Vagina (tissue), 2 donors: ENCODE results near the gene BRICD5.

Source experiments
- POLR2A ChIP-seq, 2 donors: fragments of 450-650 bp; IDR thresholded peaks; one replicate each; pipeline ENCODE4 v1.6.1; 2017; ENCODE audit warnings: antibody characterized with exemption in 2 of 2, mild to moderate bottlenecking in 2 of 2, moderate library complexity in 2 of 2
- POLR2AphosphoS5 ChIP-seq, 2 donors: sonication (generic); formaldehyde crosslinking; IDR thresholded peaks; one replicate each; pipeline ENCODE4 v1.9.0; 2017; ENCODE audit warnings: antibody characterized with exemption in 2 of 2, mild to moderate bottlenecking in 2 of 2, low read depth in 1 of 2; ENCODE audit not compliant: insufficient read depth in 1 of 2
- TF ChIP-seq, protein P1 (sequence below), 3 experiments: fragments of 450-650 bp in 2 of 3; fragments of 200-600 bp in 1 of 3; sonication (generic) in 1 of 3; IDR thresholded peaks; one replicate each; pipeline ENCODE4 v1.5.1; 2017 to 2019; ENCODE audit warnings: antibody characterized with exemption in 3 of 3, mild to moderate bottlenecking in 2 of 3, moderate library complexity in 2 of 3

DNA sequence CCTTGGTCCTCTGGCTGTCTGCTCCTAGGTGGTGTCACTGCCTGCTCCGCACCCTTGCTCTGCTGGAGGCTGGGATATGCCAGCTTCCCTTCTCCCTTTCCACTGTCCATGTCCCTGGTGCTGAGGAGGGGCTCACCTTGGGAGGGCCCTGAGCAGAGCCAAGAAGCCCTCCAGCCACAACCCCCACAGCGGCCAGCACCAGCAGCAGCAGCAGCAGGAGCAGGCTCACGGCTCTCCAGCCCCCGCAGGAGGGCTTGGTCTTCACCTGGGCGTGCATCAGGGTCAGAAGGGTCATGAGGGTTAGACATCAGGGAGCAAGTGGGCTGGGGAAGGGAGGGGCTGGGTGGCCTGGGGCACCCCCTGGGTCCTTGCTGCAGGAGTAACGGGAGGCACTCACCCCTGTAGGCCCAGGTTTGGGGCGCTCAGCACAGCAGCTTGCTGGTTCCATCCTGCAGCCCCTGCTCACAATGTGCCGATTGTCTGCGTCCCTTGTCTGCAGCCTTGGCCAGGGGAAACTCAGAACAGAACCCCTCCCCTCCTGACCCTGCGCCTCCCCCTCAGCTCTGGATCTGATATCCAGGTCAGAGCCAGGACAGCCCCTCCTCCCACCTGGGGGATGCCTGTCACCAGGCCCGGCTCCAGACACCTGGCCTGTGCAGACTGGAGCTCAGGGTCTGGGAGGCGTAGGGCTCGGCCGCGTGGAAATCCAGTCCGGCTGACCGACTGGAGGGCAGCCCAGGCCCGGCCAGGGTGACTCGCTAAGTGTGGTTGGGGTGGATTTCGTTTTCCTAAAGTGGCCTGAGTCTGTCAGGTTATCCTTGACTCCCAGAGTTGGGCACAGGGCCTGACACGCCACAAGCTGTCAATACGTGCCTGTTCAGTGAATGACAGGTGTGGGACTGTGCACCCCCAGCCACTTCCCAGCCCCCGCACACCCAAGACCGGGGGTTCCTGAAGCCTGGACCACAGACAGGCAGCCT lies at the start of gene BRICD5:
- TF ChIP-seq, protein P1, sequence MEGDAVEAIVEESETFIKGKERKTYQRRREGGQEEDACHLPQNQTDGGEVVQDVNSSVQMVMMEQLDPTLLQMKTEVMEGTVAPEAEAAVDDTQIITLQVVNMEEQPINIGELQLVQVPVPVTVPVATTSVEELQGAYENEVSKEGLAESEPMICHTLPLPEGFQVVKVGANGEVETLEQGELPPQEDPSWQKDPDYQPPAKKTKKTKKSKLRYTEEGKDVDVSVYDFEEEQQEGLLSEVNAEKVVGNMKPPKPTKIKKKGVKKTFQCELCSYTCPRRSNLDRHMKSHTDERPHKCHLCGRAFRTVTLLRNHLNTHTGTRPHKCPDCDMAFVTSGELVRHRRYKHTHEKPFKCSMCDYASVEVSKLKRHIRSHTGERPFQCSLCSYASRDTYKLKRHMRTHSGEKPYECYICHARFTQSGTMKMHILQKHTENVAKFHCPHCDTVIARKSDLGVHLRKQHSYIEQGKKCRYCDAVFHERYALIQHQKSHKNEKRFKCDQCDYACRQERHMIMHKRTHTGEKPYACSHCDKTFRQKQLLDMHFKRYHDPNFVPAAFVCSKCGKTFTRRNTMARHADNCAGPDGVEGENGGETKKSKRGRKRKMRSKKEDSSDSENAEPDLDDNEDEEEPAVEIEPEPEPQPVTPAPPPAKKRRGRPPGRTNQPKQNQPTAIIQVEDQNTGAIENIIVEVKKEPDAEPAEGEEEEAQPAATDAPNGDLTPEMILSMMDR (IDR thresholded peaks at IDR 0.05): no peak
- TF ChIP-seq POLR2AphosphoS5 (IDR thresholded peaks at IDR 0.05; ENCODE audit: insufficient read depth in 1 of 2, low read depth in 1 of 2): no peak
- no peak for TF ChIP-seq POLR2A (IDR thresholded peaks at IDR 0.05)
